Ovary (tissue), 1 donor: Measurements from ENCODE around the gene CEP97.

Experiments
- EP300 ChIP-seq: sonication (generic); formaldehyde crosslinking; IDR thresholded peaks from one replicate; pipeline ENCODE4 v1.6.1; 2017; ENCODE audit warnings: antibody characterized with exemption
- POLR2A ChIP-seq: fragments of 450-650 bp; IDR thresholded peaks from one replicate; pipeline ENCODE4 v1.6.1; 2017; ENCODE audit warnings: antibody characterized with exemption, mild to moderate bottlenecking, moderate library complexity

GRCh38 chr3:101758224-101758623 is 33.8 kb downstream of the CEP97 start:
- TF ChIP-seq EP300 (no peak), POLR2A (no peak)
